ENCODE measurements around the gene MYH4. TPM values are rescaled to one million over a fixed set of nuclear protein-coding genes. Genes with fewer than 3 reads are reported as not detected.

The MYH4 gene
- total RNA-seq, 2 donors from 2014 or later = not detected

DNA sequence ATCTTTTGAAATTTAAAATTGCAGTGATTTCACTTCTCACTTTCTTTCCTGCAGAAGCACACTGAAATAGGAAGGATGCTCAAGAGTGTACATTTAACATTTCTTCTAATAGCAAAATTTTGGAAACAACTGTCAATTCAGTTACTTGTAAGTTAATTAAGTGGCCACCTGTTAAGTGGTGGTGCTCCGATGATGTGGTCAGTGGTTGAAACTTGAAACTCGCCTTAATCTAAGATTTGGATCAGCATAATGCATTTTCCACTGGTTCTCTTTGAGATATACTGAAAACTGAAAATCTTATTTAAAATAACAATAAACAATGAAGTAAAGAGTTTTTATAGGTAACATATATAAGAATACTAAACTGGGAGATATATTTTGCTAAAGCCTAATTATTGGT lies 40.6 kb downstream of the MYH4 start:
- no peaks in the 10 kb centered on the region for H3K27me3 ChIP-seq (replicated peaks; ENCODE audit: insufficient read depth)
- H3K36me3 ChIP-seq = no peaks in the 10 kb centered on the region
- H3K9me3 ChIP-seq = no peaks in the 10 kb centered on the region
- DNase-seq (ENCODE audit: low spot score) = no peak
- H3K4me3 ChIP-seq = no peak overlapping the region
- no peak overlapping the region for H3K27ac ChIP-seq
- TF ChIP-seq, protein P1, sequence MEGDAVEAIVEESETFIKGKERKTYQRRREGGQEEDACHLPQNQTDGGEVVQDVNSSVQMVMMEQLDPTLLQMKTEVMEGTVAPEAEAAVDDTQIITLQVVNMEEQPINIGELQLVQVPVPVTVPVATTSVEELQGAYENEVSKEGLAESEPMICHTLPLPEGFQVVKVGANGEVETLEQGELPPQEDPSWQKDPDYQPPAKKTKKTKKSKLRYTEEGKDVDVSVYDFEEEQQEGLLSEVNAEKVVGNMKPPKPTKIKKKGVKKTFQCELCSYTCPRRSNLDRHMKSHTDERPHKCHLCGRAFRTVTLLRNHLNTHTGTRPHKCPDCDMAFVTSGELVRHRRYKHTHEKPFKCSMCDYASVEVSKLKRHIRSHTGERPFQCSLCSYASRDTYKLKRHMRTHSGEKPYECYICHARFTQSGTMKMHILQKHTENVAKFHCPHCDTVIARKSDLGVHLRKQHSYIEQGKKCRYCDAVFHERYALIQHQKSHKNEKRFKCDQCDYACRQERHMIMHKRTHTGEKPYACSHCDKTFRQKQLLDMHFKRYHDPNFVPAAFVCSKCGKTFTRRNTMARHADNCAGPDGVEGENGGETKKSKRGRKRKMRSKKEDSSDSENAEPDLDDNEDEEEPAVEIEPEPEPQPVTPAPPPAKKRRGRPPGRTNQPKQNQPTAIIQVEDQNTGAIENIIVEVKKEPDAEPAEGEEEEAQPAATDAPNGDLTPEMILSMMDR (IDR thresholded peaks at IDR 0.05) = no peak
- ATAC-seq (ENCODE audit: insufficient number of reproducible peaks, low FRiP score, low read depth) = no peak
- no peaks in the 10 kb centered on the region for H3K4me1 ChIP-seq (ENCODE audit: control insufficient read depth in 1 of 2, low read depth in 2 of 2)

DNA sequence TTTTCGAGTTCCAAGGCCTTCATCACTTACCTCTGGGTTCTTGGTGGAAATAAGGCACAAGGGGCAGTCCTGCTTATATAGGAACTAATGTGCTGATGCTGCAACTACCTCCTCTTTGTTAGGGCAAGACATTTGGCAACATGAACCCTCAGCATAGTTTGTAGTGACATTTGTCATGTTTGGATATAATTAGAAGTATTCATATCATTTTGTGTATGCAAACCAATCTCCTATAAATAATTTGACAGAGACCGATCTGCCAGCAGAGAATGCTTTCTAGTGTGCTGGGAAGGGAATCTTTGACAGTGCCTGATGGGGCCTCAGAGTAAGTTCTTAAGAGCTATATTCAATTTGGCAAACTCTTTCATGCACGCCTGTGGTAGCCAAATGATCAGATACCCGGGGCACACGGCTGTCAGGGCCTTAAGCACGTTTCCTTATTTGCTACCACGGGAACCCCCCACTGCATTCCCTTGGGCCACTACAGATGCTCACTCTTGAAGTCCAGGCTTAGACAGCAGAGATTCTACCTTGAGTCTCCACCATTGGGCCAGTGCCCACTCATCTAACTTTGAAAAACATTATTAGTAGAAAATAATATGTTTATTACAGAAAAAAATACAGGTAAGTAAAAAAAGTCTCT lies 47.3 kb downstream of the MYH4 start, which contains the start of gene MYH8:
Gene MYH8 (minus strand): TSS at position 51 of the 643 bp plus-strand sequence. CDS start 1,723 bp downstream, outside the sequence.
- ATAC-seq (ENCODE audit: insufficient number of reproducible peaks, low FRiP score, low read depth) (no peak), DNase-seq (ENCODE audit: low spot score) (no peak)
- TF ChIP-seq, protein P1 (IDR thresholded peaks at IDR 0.05) = no peak
- Histone ChIP-seq H3K36me3 (no peaks in the 10 kb centered on the region), H3K9me3 (no peaks in the 10 kb centered on the region), H3K4me3 (no peak within 1 kb of the TSS), H3K4me1 (ENCODE audit: control insufficient read depth in 1 of 2, low read depth in 2 of 2) (no peaks in the 10 kb centered on the region), H3K27me3 (replicated peaks; ENCODE audit: insufficient read depth) (no peaks in the 10 kb centered on the region), H3K27ac (no peak within 1 kb of the TSS)

DNA sequence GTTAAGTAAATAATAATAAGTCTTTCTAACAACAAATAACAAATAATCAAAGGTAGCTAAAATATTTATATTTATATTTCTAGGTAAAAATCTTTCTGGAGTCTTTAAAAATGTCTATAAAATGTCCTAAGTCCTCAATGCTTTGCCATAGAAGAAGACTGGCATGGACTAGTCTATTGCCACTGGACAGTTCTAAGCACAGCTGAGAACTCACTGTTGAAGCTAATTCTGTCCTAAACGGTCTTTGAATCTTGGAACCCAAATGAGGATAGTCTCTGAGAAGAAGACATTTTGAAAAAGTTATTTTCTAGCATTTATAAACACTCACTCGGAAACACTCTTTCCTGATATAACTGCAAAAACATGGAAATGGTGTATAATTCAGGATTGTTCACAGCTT lies 48.1 kb downstream of the MYH4 start:
- no peaks in the 10 kb centered on the region for H3K4me1 ChIP-seq (ENCODE audit: control insufficient read depth in 1 of 2, low read depth in 2 of 2)
- ATAC-seq (ENCODE audit: insufficient number of reproducible peaks, low FRiP score, low read depth) (no peak), DNase-seq (ENCODE audit: low spot score) (no peak)
- no peaks in the 10 kb centered on the region for H3K27me3 ChIP-seq (replicated peaks; ENCODE audit: insufficient read depth)
- no peaks in the 10 kb centered on the region for H3K36me3 ChIP-seq
- no peak overlapping the region for H3K27ac ChIP-seq
- H3K9me3 ChIP-seq = no peaks in the 10 kb centered on the region
- H3K4me3 ChIP-seq = no peak overlapping the region
- TF ChIP-seq, protein P1 (IDR thresholded peaks at IDR 0.05) = no peak

DNA sequence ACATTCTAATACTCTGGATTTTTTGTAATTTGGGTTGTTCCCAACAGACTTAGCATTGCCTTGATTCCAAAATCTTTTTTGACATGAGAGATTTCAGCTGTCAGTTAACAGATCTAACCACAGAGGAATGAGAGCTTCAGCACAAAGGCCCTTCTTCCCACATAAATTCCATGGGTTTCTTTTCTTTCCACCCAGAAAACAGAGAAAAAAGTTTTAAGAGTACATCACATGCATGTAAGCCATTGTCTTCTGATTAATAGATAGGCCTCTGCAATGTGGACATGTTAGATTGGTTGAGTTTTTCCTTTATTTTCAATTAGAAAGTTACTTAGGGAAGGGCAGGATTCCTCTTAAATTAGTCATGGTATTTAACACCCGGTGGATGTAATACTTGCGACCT lies 48.5 kb downstream of the MYH4 start:
- Histone ChIP-seq H3K9me3 (no peaks in the 10 kb centered on the region), H3K36me3 (no peaks in the 10 kb centered on the region), H3K27me3 (replicated peaks; ENCODE audit: insufficient read depth) (no peaks in the 10 kb centered on the region), H3K4me1 (ENCODE audit: control insufficient read depth in 1 of 2, low read depth in 2 of 2) (no peaks in the 10 kb centered on the region), H3K4me3 (no peak overlapping the region), H3K27ac (no peak overlapping the region)
- ATAC-seq (ENCODE audit: insufficient number of reproducible peaks, low FRiP score, low read depth) = no peak
- TF ChIP-seq, protein P1 (IDR thresholded peaks at IDR 0.05) = no peak
- DNase-seq (ENCODE audit: low spot score) = no peak

DNA sequence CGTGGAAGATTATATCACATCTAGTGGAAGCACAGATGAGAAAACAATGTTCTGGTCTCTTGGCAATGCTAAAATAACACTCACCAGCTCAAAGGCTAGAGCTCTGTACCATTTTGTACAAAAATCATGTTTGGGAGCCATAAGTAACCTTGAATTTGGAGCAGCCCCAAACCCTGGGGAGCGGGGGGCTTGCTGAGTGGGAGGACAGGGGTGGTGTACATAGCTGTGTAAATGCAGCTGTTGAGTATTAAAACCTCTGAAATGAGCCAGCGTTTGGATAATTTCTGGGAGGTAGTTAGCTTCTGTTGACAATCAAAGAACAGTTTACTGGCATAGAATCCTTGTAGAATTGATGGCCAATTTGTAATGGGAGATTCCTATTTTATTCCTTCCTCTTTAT lies 51.9 kb downstream of the MYH4 start:
- TF ChIP-seq, protein P1 (IDR thresholded peaks at IDR 0.05) = no peak
- Histone ChIP-seq H3K9me3 (no peaks in the 10 kb centered on the region), H3K27me3 (replicated peaks; ENCODE audit: insufficient read depth) (no peaks in the 10 kb centered on the region), H3K27ac (no peak overlapping the region), H3K4me1 (ENCODE audit: control insufficient read depth in 1 of 2, low read depth in 2 of 2) (no peaks in the 10 kb centered on the region), H3K36me3 (no peaks in the 10 kb centered on the region), H3K4me3 (no peak overlapping the region)
- no peak for ATAC-seq (ENCODE audit: insufficient number of reproducible peaks, low FRiP score, low read depth)
- DNase-seq (ENCODE audit: low spot score) = no peak

Measured in thoracic aorta (tissue), 2 donors.